GM12878 (cell line): ENCODE data around the gene DIAPH1. TPM values are rescaled to one million over a fixed set of nuclear protein-coding genes. Genes with fewer than 3 reads are reported as not detected.

Experiments
- ATAC-seq: fragments of 200-7000 bp; cut with Tn5 transposase; 3 replicates; pipeline ENCODE4 v1.9.1; 2020; ENCODE audit warnings: mild to moderate bottlenecking, moderate library complexity
- BruUV-seq: library from RNA; stranded (reverse); fragments of 400-500 nt; replicated peaks from 2 replicates; lab custom pipeline; 2021; lab: Mats Ljungman, UMichigan
- CTCF ChIA-PET: fragments of 300-600 bp; sonication (Branson Sonifier 250); formaldehyde crosslinking; extraction: SDS; loops from one replicate; lab custom pipeline; 2021; ENCODE audit warnings: inconsistent platforms; lab: Yijun Ruan, JAX
- POLR2A ChIA-PET: fragments of 350-600 bp; formaldehyde crosslinking; extraction: SDS; loops from one replicate; lab custom pipeline; 2021; ENCODE audit warnings: inconsistent platforms; lab: Charles Lee
- RAD21 ChIA-PET: fragments of 300-600 bp; sonication (Branson Sonifier 250); formaldehyde crosslinking; loops from one replicate; lab custom pipeline; 2023; ENCODE audit warnings: antibody characterized with exemption; ENCODE audit not compliant: unreplicated experiment; lab: Charles Lee
- SMC1A ChIA-PET: fragments of 300-600 bp; sonication (Branson Sonifier 250); formaldehyde crosslinking; loops from one replicate; lab custom pipeline; 2023; ENCODE audit not compliant: unreplicated experiment, uncharacterized antibody; lab: Charles Lee
- DNase-seq: peaks from one replicate; pipeline ENCODE4 v3.0.0-alpha.2; 2011; ENCODE audit warnings: low read depth, low spot score
- FAIRE-seq: peaks from 3 replicates; lab custom pipeline; 2011; peaks lifted over from hg19 to GRCh38; lab: Jason Lieb, UNC
- H2AFZ ChIP-seq: 2 replicates; pipeline ENCODE4 v1.6.0; 2011; ENCODE audit warnings: low read depth, low read length, control low read depth; ENCODE audit not compliant: control insufficient read depth
- H3K27ac ChIP-seq: 2 replicates; pipeline ENCODE4 v1.5.1; 2011; ENCODE audit warnings: control low read depth; ENCODE audit not compliant: control insufficient read depth, insufficient read depth
- H3K27me3 ChIP-seq, 2 experiments: replicated peaks in 1 of 2; 2 replicates each; pipeline versions ENCODE4 v1.6.0 to v1.6.1; 2011; ENCODE audit warnings: low read length in 1 of 2; ENCODE audit not compliant: control insufficient read depth in 2 of 2, insufficient read depth in 2 of 2
- H3K36me3 ChIP-seq, 2 experiments: 2 replicates each; pipeline ENCODE4 v1.5.1; 2011; ENCODE audit warnings: low read length in 1 of 2; ENCODE audit not compliant: control insufficient read depth in 2 of 2, insufficient read depth in 2 of 2
- H3K4me1 ChIP-seq: 2 replicates; pipeline ENCODE4 v1.6.1; 2011; ENCODE audit warnings: mild to moderate bottlenecking, low read length, moderate library complexity, mixed read lengths; ENCODE audit not compliant: control insufficient read depth, insufficient read depth
- H3K4me2 ChIP-seq: 2 replicates; pipeline ENCODE4 v1.6.0; 2011; ENCODE audit warnings: control low read depth; ENCODE audit not compliant: control insufficient read depth, insufficient read depth
- H3K4me3 ChIP-seq: fragments of 200-600 bp; sonication (generic); 2 replicates; pipeline ENCODE4 v1.5.1; 2016
- H3K79me2 ChIP-seq: 2 replicates; pipeline ENCODE4 v1.6.0; 2011; ENCODE audit warnings: low read length; ENCODE audit not compliant: control insufficient read depth, insufficient read depth
- H3K9ac ChIP-seq: 2 replicates; pipeline ENCODE4 v1.8.0; 2011; ENCODE audit warnings: low read length, control low read depth, mixed read lengths; ENCODE audit not compliant: control insufficient read depth, insufficient read depth
- H3K9me3 ChIP-seq: replicated peaks from 3 replicates; pipeline ENCODE4 v1.5.1; 2011; ENCODE audit warnings: mild to moderate bottlenecking, low read length; ENCODE audit not compliant: control insufficient read depth, insufficient read depth
- H4K20me1 ChIP-seq: 2 replicates; pipeline ENCODE4 v1.6.0; 2011; ENCODE audit not compliant: control insufficient read depth, insufficient read depth
- ATF2 ChIP-seq: IDR thresholded peaks from 2 replicates; pipeline ENCODE4 v1.6.1; 2012; ENCODE audit warnings: low read length, inconsistent platforms
- ATF3 ChIP-seq: IDR thresholded peaks from 2 replicates; pipeline ENCODE4 v1.6.1; 2011; ENCODE audit warnings: low read depth, mild to moderate bottlenecking, low read length, moderate library complexity, borderline replicate concordance; ENCODE audit errors: extremely low read depth
- CBX3 ChIP-seq: fragments of 200-600 bp; sonication (generic); IDR thresholded peaks from 2 replicates; pipeline ENCODE4 v1.6.1; 2016; ENCODE audit warnings: low read depth, borderline replicate concordance
- CREM ChIP-seq: IDR thresholded peaks from 2 replicates; pipeline ENCODE4 v1.6.1; 2014; ENCODE audit warnings: antibody characterized with exemption, low read depth
- ETV6 ChIP-seq, 2 experiments: fragments of 450-650 bp in 1 of 2; IDR thresholded peaks in 1 of 2; conservative IDR thresholded peaks in 1 of 2; 2 replicates each; pipeline ENCODE4 v1.6.1; 2014; ENCODE audit warnings: antibody characterized with exemption in 1 of 2, borderline replicate concordance in 1 of 2, low read depth in 1 of 2, mild to moderate bottlenecking in 1 of 2, moderate library complexity in 1 of 2
- IRF5 ChIP-seq: fragments of 450-650 bp; IDR thresholded peaks from 2 replicates; pipeline ENCODE4 v1.6.1; 2017; ENCODE audit warnings: borderline replicate concordance
- JUNB ChIP-seq: IDR thresholded peaks from 2 replicates; pipeline ENCODE4 v1.6.1; 2016; ENCODE audit warnings: antibody characterized with exemption, mild to moderate bottlenecking
- KDM1A ChIP-seq: fragments of 200-600 bp; sonication (generic); IDR thresholded peaks from 2 replicates; pipeline ENCODE4 v1.6.1; 2016; ENCODE audit warnings: borderline replicate concordance
- MEF2B ChIP-seq: fragments of 450-650 bp; IDR thresholded peaks from 2 replicates; pipeline ENCODE4 v1.6.1; 2018; ENCODE audit warnings: mild to moderate bottlenecking, moderate library complexity; ENCODE audit not compliant: partially characterized antibody, poor library complexity, severe bottlenecking
- NBN ChIP-seq: fragments of 450-650 bp; IDR thresholded peaks from 2 replicates; pipeline ENCODE4 v1.6.1; 2016
- NR2C2 ChIP-seq: IDR thresholded peaks from 2 replicates; pipeline ENCODE4 v1.6.1; 2011; ENCODE audit warnings: borderline replicate concordance, low read depth; ENCODE audit not compliant: control insufficient read depth, insufficient read length
- NRF1 ChIP-seq: conservative IDR thresholded peaks from 2 replicates; pipeline ENCODE4 v1.6.1; 2011; ENCODE audit warnings: mild to moderate bottlenecking, low read depth, low read length, improper control_type of control experiment
- PML ChIP-seq: IDR thresholded peaks from 2 replicates; pipeline ENCODE4 v1.6.1; 2012; ENCODE audit warnings: low read length, inconsistent platforms
- PRDM15 ChIP-seq: fragments of 450-650 bp; formaldehyde crosslinking; IDR thresholded peaks from 2 replicates; pipeline ENCODE4 v1.4.0; 2020; ENCODE audit warnings: mild to moderate bottlenecking, moderate library complexity
- SIN3A ChIP-seq: IDR thresholded peaks from 2 replicates; pipeline ENCODE4 v1.6.1; 2012; ENCODE audit warnings: low read depth, low read length, improper control_type of control experiment
- TCF12 ChIP-seq: IDR thresholded peaks from 2 replicates; pipeline ENCODE4 v1.6.1; 2011; ENCODE audit warnings: low read depth, mild to moderate bottlenecking, low read length
- ZNF217 ChIP-seq: fragments of 450-650 bp; IDR thresholded peaks from 2 replicates; pipeline ENCODE4 v1.6.1; 2017; ENCODE audit warnings: antibody characterized with exemption, mild to moderate bottlenecking
- ZNF384 ChIP-seq: IDR thresholded peaks from 2 replicates; pipeline ENCODE4 v1.6.1; 2012; ENCODE audit warnings: low read depth, mild to moderate bottlenecking, low read length, improper control_type of control experiment, borderline replicate concordance
- WGBS: methylation state at CpG from one replicate; pipeline ENCODE4 v1.1.6; 2016; ENCODE audit warnings: low lambda C conversion rate; ENCODE audit not compliant: insufficient replicate concordance, insufficient coverage; ENCODE audit errors: missing lambda C conversion rate; 5-methylcytosine and 5-hydroxymethylcytosine counted together
- in situ Hi-C: fragments of 300-500 bp; cut with MboI; formaldehyde crosslinking; loops from 9 replicates; pipeline ENCODE4 v1.14.3; 2018; ENCODE audit warnings: mixed read lengths
- intact Hi-C: fragments of 100-400 bp; cut with micrococcal nuclease; formaldehyde crosslinking; loops from one replicate; pipeline ENCODE4 v1.14.2; 2022; ENCODE audit not compliant: unreplicated experiment
- polyA plus RNA-seq, 11 experiments: library from polyadenylated mRNA; depleted of rRNA in 4 of 11; unstranded in 6 of 11; stranded (reverse) in 5 of 11; fragments of >200 nt; fragmentation: Nextera tagmentation in 4 of 11; fragmentation: Illumina TruSeq in 1 of 11; extraction: Ambion mirVana in 4 of 11; extraction: Trizol in 1 of 11; gene quantifications; 1 replicate in 1 of 11; 2 replicates in 10 of 11; pipeline versions ENCODE4 v1.2.1 to v1.2.3, GENCODE V29; 2011 to 2016; ENCODE audit warnings: inconsistent platforms in 2 of 11, missing spikeins in 2 of 11, low read depth in 1 of 11
- total RNA-seq, 4 experiments: library from RNA; depleted of rRNA in 3 of 4; stranded (reverse); fragments of >200 nt in 3 of 4; fragmentation: Illumina TruSeq in 1 of 4; extraction: Trizol in 1 of 4; gene quantifications; 2 replicates each; pipeline versions ENCODE4 v1.2.1 to v1.2.3, GENCODE V29; 2013 to 2021

The DIAPH1 gene
- total and polyA plus RNA-seq, 10 of the 15 experiments (the other 5 are each of a cell fraction or from before 2014, with no cell fraction given) = 37.8 to 168 (median 59.0) TPM

- no peak overlapping the region for H3K4me3 ChIP-seq
- no peak for ATAC-seq
- H4K20me1 ChIP-seq = no peaks in the 10 kb centered on the region
- in situ Hi-C loops (loop anchor here (5.0 kb wide), 1 partner anchor 50 kb away; the partner anchor contains the start of gene PCDHGC3), intact Hi-C loops (no loop called here)
- RAD21 ChIA-PET = interaction anchor here (0.6 to 6.1 kb wide), 5 partner anchors 16 to 112 kb away, joined by 3 to 54 read pairs (median 9); partner anchors contain the start of gene PCDHGC3
- no peak for FAIRE-seq
- H3K79me2 ChIP-seq = no peaks in the 10 kb centered on the region
- POLR2A ChIA-PET = interaction anchor here (0.6 to 0.7 kb wide), 5 partner anchors 13 to 1295 kb away, joined by 3 to 5 read pairs (median 4); partner anchors contain the start of gene RELL2
- no TSS peak for BruUV-seq
- TF ChIP-seq PML (no peak), MEF2B (no peak), CBX3 (no peak), KDM1A (no peak), NBN (no peak), ATF3 (no peak), SIN3A (no peak), CREM (no peak), PRDM15 (CRISPR knock-in tag) (no peak), TCF12 (no peak), IRF5 (no peak), NRF1 (no peak), ATF2 (no peak), NR2C2 (no peak), JUNB (no peak), ZNF384 (no peak), ZNF217 (no peak), ETV6 (conservative IDR thresholded peaks at IDR 0.05 in 1 of 2, IDR thresholded peaks at IDR 0.05 in 1 of 2; ENCODE audit: borderline replicate concordance in 1 of 2, low read depth in 1 of 2) (no peak)
- no peak overlapping the region for H3K4me2 ChIP-seq
- no peak overlapping the region for H3K9ac ChIP-seq
- H3K4me1 ChIP-seq = peaks cover 43% of the 10 kb centered on the region
- SMC1A ChIA-PET = interaction anchor here (1.8 to 13.7 kb wide), 6 partner anchors 10 to 97 kb away, joined by 5 to 176 read pairs (median 14); partner anchors contain the start of genes PCDHGA12 and PCDHGC3
- H3K27me3 ChIP-seq = no peaks in the 10 kb centered on the region
- CTCF ChIA-PET = interaction anchor here (1.0 to 11.2 kb wide), 11 partner anchors 10 to 115 kb away, joined by 3 to 194 read pairs (median 16); partner anchors contain the start of genes PCDHGA10, PCDHGA11, PCDHGB7 and PCDHGC3
- no peak overlapping the region for H3K27ac ChIP-seq
- no peaks in the 10 kb centered on the region for H3K9me3 ChIP-seq
- no peak overlapping the region for H2AFZ ChIP-seq
- 60% methylated on average over 1 of the region's 1 CpG for WGBS
- no peak for DNase-seq
- H3K36me3 ChIP-seq = peaks cover 14 to 40% of the 10 kb centered on the region in 2 experiments
Observed at GRCh38 chr5:141527426-141527825, 91.4 kb downstream of the DIAPH1 start.
